HFF-Myc (cell line): Measurements from ENCODE around the gene CD52.

Experiments
- DNase-seq: peaks from one replicate; pipeline ENCODE4 v3.0.0-alpha.2; 2011; ENCODE audit warnings: low read depth; ENCODE audit errors: extremely low read depth
- H3K4me3 ChIP-seq: replicated peaks from 2 replicates; pipeline ENCODE4 v1.5.1; 2011; ENCODE audit warnings: low read depth, mild to moderate bottlenecking, control low read depth, low read length
- TF ChIP-seq, protein P1 (sequence below): IDR thresholded peaks from 2 replicates; pipeline ENCODE4 v1.5.1; 2012; ENCODE audit warnings: mild to moderate bottlenecking, low read depth, low read length, control low read depth; ENCODE audit errors: missing control alignments

The CD52 gene

GRCh38 chr1:26285366-26286063 lies 32.2 kb upstream of the CD52 start:
- no peak for DNase-seq
- H3K4me3 ChIP-seq: no peak overlapping the region
- TF ChIP-seq, protein P1, sequence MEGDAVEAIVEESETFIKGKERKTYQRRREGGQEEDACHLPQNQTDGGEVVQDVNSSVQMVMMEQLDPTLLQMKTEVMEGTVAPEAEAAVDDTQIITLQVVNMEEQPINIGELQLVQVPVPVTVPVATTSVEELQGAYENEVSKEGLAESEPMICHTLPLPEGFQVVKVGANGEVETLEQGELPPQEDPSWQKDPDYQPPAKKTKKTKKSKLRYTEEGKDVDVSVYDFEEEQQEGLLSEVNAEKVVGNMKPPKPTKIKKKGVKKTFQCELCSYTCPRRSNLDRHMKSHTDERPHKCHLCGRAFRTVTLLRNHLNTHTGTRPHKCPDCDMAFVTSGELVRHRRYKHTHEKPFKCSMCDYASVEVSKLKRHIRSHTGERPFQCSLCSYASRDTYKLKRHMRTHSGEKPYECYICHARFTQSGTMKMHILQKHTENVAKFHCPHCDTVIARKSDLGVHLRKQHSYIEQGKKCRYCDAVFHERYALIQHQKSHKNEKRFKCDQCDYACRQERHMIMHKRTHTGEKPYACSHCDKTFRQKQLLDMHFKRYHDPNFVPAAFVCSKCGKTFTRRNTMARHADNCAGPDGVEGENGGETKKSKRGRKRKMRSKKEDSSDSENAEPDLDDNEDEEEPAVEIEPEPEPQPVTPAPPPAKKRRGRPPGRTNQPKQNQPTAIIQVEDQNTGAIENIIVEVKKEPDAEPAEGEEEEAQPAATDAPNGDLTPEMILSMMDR: peak; percentile 51

DNA sequence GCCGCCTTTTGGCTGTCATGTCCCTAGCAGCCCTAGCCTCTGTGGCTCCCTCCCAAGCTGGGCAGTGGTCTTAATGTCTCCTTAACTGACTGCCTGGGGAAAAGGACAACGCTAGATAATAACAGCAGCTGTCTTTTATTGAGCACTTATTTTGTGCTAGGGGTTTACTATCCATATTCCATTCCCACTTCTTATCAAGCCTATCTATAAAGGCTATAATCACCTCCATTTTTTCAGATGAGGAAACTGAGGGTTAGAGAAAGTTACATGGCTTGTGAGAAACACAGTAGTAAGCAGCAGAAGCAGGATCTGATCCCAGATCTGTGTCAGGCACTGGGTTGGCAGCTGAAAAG lies 31.7 kb upstream of the CD52 start:
- TF ChIP-seq, protein P1: no peak
- DNase-seq: no peak
- H3K4me3 ChIP-seq: no peak overlapping the region

GRCh38 chr1:26287033-26287711 lies 30.6 kb upstream of the CD52 start:
- TF ChIP-seq, protein P1: no peak
- H3K4me3 ChIP-seq: no peak overlapping the region
- DNase-seq: no peak

- no peak for DNase-seq
- TF ChIP-seq, protein P1: no peak
- H3K4me3 ChIP-seq: no peak overlapping the region
Observed at GRCh38 chr1:26287811-26288210, 29.9 kb upstream of the CD52 start.

- no peak overlapping the region for H3K4me3 ChIP-seq
- no peak for DNase-seq
- TF ChIP-seq, protein P1: no peak
Observed at GRCh38 chr1:26288311-26288941, 29.3 kb upstream of the CD52 start.

DNA sequence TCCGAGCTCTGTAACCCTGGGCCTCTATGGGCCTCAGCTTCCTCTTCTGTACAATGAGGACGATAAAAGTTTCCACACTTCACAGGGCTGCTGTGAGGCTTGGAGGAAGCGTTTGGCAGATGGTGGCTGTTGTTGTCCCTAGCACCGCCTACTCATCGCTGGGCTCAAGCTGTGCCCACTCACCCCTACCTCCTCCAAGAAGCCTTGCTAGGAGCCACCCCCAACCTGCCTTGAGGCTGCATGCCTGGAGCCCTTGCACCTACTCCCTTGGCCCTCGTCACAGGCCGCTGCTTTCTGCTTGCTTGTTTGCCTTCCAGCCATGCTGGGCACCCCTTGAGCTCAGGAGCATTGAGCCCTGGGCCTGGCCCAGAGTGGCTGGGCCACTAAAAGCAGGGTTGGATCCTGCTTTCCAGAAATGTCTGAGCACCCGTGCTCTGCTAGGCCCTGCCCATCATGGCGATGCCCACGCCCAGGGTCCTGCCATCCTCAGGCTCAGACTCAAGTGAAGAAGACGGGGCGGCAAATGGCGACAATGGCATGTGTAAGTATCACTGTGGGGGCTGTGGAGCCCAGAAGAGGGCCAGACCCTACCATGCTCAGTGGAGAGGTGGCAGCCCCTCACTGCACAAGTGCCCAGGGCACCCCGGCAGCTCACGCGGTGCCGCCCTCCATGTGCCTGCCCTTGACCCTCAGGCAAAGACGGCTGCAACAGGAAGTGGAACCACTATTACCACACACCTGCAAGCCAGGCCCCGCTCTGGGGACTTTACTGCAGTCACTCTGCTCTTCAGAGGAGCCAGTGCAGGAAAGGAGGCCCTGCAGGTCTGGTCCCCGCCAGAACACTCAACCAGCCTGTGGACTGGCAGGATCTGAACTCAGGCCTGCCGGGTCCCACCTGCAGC lies 28.3 kb upstream of the CD52 start:
- no peak for DNase-seq
- H3K4me3 ChIP-seq: no peak overlapping the region
- TF ChIP-seq, protein P1: no peak
